Lower leg skin (tissue), 3 donors: ENCODE data around the gene DOCK1.

Source experiments
- POLR2A ChIP-seq, 2 donors: fragments of 450-650 bp; IDR thresholded peaks; one replicate each; pipeline ENCODE4 v1.6.1; 2016 to 2017; ENCODE audit warnings: antibody characterized with exemption in 2 of 2, mild to moderate bottlenecking in 1 of 2, moderate library complexity in 1 of 2
- TF ChIP-seq, protein P1 (sequence below), 3 donors: fragments of 450-650 bp; IDR thresholded peaks; one replicate each; pipeline ENCODE4 v1.5.1; 2016; ENCODE audit warnings: antibody characterized with exemption in 3 of 3, mild to moderate bottlenecking in 3 of 3, moderate library complexity in 2 of 3

- no peak for TF ChIP-seq POLR2A (IDR thresholded peaks at IDR 0.05)
- TF ChIP-seq, protein P1, sequence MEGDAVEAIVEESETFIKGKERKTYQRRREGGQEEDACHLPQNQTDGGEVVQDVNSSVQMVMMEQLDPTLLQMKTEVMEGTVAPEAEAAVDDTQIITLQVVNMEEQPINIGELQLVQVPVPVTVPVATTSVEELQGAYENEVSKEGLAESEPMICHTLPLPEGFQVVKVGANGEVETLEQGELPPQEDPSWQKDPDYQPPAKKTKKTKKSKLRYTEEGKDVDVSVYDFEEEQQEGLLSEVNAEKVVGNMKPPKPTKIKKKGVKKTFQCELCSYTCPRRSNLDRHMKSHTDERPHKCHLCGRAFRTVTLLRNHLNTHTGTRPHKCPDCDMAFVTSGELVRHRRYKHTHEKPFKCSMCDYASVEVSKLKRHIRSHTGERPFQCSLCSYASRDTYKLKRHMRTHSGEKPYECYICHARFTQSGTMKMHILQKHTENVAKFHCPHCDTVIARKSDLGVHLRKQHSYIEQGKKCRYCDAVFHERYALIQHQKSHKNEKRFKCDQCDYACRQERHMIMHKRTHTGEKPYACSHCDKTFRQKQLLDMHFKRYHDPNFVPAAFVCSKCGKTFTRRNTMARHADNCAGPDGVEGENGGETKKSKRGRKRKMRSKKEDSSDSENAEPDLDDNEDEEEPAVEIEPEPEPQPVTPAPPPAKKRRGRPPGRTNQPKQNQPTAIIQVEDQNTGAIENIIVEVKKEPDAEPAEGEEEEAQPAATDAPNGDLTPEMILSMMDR (IDR thresholded peaks at IDR 0.05): no peak
Measured at GRCh38 chr10:126872135-126872534, 33.1 kb upstream of the DOCK1 start.
